Ascending aorta (tissue), 2 donors: ENCODE measurements around the gene HJURP. TPM values are rescaled to one million over a fixed set of nuclear protein-coding genes. Genes with fewer than 3 reads are reported as not detected.

Source experiments
- DNase-seq, 2 donors: peaks; one replicate each; pipeline ENCODE4 v3.0.0-alpha.2; 2019; ENCODE audit warnings: low spot score in 2 of 2
- H3K27ac ChIP-seq, 2 donors: fragments of 200-600 bp; sonication (generic); one replicate each; pipeline ENCODE4 v1.5.1; 2016 to 2017; ENCODE audit warnings: mild to moderate bottlenecking in 1 of 2
- H3K27me3 ChIP-seq: fragments of 200-600 bp; sonication (generic); one replicate; pipeline ENCODE4 v1.5.1; 2017
- H3K36me3 ChIP-seq, 2 donors: fragments of 200-600 bp; sonication (generic); one replicate each; pipeline ENCODE4 v1.5.1; 2016
- H3K4me1 ChIP-seq, 2 donors: fragments of 200-600 bp; sonication (generic); one replicate each; pipeline ENCODE4 v1.5.1; 2016 to 2017; ENCODE audit warnings: mild to moderate bottlenecking in 1 of 2
- H3K4me3 ChIP-seq, 2 donors: fragments of 200-600 bp; sonication (generic); one replicate each; pipeline ENCODE4 v1.5.1; 2016 to 2017; ENCODE audit warnings: mild to moderate bottlenecking in 1 of 2
- H3K9me3 ChIP-seq, 2 donors: fragments of 200-600 bp; sonication (generic); one replicate each; pipeline ENCODE4 v1.5.1; 2016
- intact Hi-C: fragments of 100-400 bp; cut with DNase I; formaldehyde crosslinking; loops from one replicate; pipeline ENCODE4 v1.15.1; 2023
- total RNA-seq: library from RNA; depleted of rRNA; stranded (reverse); fragments of >200 nt; gene quantifications from one replicate; pipeline ENCODE4 v1.1.0, GENCODE V29; 2016
- TF ChIP-seq, protein P1 (sequence below), 3 experiments: fragments of 200-600 bp in 2 of 3; fragments of 450-650 bp in 1 of 3; sonication (generic) in 2 of 3; IDR thresholded peaks; one replicate each; pipeline ENCODE4 v1.5.1; 2016 to 2019; ENCODE audit warnings: antibody characterized with exemption in 3 of 3, mild to moderate bottlenecking in 1 of 3, moderate library complexity in 1 of 3

HJURP gene
- total RNA-seq, 1 donor from 2014 or later, result not detected

DNA sequence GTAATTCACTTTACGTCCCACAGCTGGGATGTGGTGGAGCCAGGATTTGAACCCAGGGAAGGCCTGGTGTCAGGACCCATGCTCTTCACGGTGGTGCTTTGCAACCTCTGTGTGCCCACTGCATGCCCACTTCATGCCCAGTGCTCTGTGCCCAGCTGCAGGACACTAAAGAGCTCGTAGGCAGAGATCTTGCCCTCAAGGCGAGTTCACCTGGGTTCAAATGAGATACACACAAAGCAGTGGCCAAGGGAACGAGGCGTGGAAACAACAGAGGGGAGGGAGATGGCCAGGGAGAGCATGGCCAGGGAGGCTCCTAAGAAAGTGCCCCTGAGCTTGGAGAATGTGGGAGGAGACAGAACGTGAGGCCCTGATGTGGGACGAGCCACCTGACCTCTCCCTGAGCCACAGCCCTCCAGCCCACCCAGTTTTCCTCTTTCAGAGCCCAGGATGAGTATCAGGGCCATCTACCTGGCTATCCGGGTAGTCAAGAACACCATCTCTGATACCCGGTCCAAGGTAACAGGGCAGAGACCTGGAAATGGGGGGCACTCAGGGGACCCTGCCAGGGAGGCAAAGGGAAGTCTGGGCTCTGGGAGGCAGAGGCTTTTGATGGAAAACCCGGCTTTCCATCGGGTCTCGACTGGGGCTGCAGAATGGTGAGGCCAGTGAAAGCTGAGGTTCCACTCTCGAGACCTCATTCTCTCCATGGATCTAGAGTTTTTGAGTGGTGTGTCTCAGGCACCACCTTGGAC is 55.8 kb downstream of the HJURP start:
- no peaks in the 10 kb centered on the region for H3K36me3 ChIP-seq
- no peak overlapping the region for H3K4me3 ChIP-seq
- no peaks in the 10 kb centered on the region for H3K9me3 ChIP-seq
- no peak for DNase-seq
- no peak overlapping the region for H3K27ac ChIP-seq
- no peaks in the 10 kb centered on the region for H3K4me1 ChIP-seq
- no peaks in the 10 kb centered on the region for H3K27me3 ChIP-seq
- TF ChIP-seq, protein P1, sequence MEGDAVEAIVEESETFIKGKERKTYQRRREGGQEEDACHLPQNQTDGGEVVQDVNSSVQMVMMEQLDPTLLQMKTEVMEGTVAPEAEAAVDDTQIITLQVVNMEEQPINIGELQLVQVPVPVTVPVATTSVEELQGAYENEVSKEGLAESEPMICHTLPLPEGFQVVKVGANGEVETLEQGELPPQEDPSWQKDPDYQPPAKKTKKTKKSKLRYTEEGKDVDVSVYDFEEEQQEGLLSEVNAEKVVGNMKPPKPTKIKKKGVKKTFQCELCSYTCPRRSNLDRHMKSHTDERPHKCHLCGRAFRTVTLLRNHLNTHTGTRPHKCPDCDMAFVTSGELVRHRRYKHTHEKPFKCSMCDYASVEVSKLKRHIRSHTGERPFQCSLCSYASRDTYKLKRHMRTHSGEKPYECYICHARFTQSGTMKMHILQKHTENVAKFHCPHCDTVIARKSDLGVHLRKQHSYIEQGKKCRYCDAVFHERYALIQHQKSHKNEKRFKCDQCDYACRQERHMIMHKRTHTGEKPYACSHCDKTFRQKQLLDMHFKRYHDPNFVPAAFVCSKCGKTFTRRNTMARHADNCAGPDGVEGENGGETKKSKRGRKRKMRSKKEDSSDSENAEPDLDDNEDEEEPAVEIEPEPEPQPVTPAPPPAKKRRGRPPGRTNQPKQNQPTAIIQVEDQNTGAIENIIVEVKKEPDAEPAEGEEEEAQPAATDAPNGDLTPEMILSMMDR (IDR thresholded peaks at IDR 0.05), result no peak
- intact Hi-C loops, result no loop called here

DNA sequence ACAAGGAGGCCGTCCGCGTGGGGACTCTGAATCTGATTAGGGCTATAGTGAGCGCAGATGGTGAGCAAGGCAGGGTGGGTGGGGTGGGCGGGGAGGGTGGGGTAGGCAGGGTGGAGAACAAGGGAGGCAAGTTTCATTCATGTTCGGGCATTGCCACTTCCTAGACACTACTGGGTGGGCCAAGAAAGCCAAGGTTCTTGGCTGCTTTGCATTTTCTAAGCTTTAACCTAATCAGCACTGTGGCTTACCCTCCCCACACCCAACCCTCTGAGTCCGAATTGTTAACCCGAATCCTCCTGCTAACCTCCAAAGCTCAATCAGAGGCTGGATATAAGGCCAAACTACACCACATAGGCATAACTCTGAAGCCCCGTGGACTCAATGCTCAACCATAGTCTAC is 58.1 kb downstream of the HJURP start:
- no peaks in the 10 kb centered on the region for H3K9me3 ChIP-seq
- no peak overlapping the region for H3K27ac ChIP-seq
- TF ChIP-seq, protein P1 (IDR thresholded peaks at IDR 0.05), result no peak
- intact Hi-C loops, result no loop called here
- DNase-seq, result no peak
- no peaks in the 10 kb centered on the region for H3K4me1 ChIP-seq
- H3K4me3 ChIP-seq, result no peak overlapping the region
- no peaks in the 10 kb centered on the region for H3K36me3 ChIP-seq
- H3K27me3 ChIP-seq, result no peaks in the 10 kb centered on the region

GRCh38 chr2:233795735-233796171 is 58.6 kb downstream of the HJURP start:
- no peak overlapping the region for H3K4me3 ChIP-seq
- intact Hi-C loops, result no loop called here
- no peaks in the 10 kb centered on the region for H3K9me3 ChIP-seq
- no peaks in the 10 kb centered on the region for H3K4me1 ChIP-seq
- DNase-seq, result peak in 1 of 2 donors; percentile 60
- TF ChIP-seq, protein P1 (IDR thresholded peaks at IDR 0.05), result no peak
- no peaks in the 10 kb centered on the region for H3K36me3 ChIP-seq
- no peak overlapping the region for H3K27ac ChIP-seq
- H3K27me3 ChIP-seq, result no peaks in the 10 kb centered on the region

DNA sequence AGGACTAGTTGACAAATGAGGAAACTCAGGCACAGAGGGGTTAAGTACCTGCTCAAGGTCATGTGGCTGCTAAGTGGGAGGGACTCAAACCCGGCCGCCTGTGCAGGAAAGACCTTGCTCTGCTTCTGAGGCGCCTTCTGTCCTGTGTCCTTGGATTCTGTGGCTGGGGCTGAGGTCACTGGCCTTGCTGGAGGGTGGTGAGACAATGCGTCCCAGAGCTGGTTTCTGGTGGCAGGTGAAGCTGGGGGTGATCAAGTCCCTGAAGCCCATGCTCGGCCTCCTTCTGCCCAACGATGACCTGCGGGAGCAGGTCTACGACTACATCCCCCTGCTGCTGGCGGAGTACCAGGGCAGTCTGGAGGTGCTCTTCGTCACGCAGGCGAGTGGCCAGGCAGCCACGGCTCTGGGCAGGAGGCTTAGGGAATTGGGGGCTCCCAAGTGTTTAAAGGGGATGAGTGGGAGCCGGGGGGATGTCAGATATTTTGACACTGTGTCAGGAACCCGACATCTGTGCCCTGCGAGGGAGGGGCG is 60.1 kb downstream of the HJURP start:
- no peak for DNase-seq
- TF ChIP-seq, protein P1 (IDR thresholded peaks at IDR 0.05), result no peak
- Histone ChIP-seq H3K4me1 (no peaks in the 10 kb centered on the region), H3K9me3 (no peaks in the 10 kb centered on the region), H3K27me3 (no peaks in the 10 kb centered on the region), H3K36me3 (no peaks in the 10 kb centered on the region), H3K27ac (no peak overlapping the region), H3K4me3 (no peak overlapping the region)
- intact Hi-C loops, result no loop called here

DNA sequence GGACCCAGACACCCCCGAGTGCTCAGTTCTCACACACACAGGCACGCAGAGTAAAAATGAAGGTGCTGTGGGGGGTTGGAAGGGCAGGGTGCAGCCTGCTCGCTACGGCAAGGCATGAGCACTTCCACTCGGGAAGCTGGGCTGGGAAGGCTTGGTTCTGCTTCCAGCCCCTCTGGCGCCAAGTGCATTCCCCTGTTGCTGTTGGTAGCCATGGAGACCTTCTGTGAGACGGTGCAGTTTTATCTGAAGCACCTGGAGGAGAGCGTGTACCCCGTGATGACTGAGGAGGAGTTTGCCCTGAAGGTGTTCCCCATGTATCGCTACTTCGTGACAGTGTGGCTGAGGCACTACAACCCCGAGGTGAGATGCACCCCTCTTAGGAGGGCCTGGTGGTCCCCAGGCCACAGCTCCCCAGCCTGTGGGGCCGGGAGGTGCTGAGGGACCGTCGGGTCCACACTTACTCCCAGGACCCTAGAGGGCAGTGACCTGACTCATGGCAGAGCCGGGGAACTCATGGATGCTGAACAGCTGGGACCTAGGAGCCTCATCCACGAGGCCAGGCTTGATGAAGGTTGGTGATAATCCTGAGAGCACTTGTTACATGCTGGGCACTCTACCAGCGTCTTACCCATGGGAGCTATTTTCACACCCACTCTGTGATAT is 60.7 kb downstream of the HJURP start:
- no peak for DNase-seq
- Histone ChIP-seq H3K27me3 (no peaks in the 10 kb centered on the region), H3K9me3 (no peaks in the 10 kb centered on the region), H3K27ac (no peak overlapping the region), H3K36me3 (no peaks in the 10 kb centered on the region), H3K4me1 (no peaks in the 10 kb centered on the region), H3K4me3 (no peak overlapping the region)
- TF ChIP-seq, protein P1 (IDR thresholded peaks at IDR 0.05), result no peak
- intact Hi-C loops, result no loop called here
